Endothelial cell of umbilical vein (primary cell): ENCODE results near the gene ANO7. TPM values are rescaled to one million over a fixed set of nuclear protein-coding genes. Genes with fewer than 3 reads are reported as not detected.

Experiments used
- BruUV-seq: library from RNA; stranded (reverse); fragments of 400-500 nt; replicated peaks from 2 replicates; lab custom pipeline; 2021; lab: Mats Ljungman, UMichigan
- CTCF ChIA-PET: fragments of 300-600, 350-600 bp; sonication (Branson Sonifier 250); formaldehyde crosslinking; loops from one replicate; lab custom pipeline; 2021; ENCODE audit warnings: antibody characterized with exemption, inconsistent platforms; lab: Charles Lee
- POLR2A ChIA-PET: fragments of 300-600, 350-600 bp; sonication (Branson Sonifier 250); formaldehyde crosslinking; loops from one replicate; lab custom pipeline; 2021; ENCODE audit warnings: antibody characterized with exemption, inconsistent platforms; lab: Charles Lee
- DNase-seq: peaks from one replicate; pipeline ENCODE4 v3.0.0-alpha.2; 2011; ENCODE audit warnings: low read depth, low spot score
- FAIRE-seq: peaks from 2 replicates; lab custom pipeline; 2011; peaks lifted over from hg19 to GRCh38; lab: Jason Lieb, UNC
- H2AFZ ChIP-seq: 2 replicates; pipeline ENCODE4 v1.6.0; 2012; ENCODE audit warnings: low read depth, low read length, control low read depth, inconsistent platforms
- H3K27ac ChIP-seq: 2 replicates; pipeline ENCODE4 v1.5.1; 2011; ENCODE audit warnings: low read depth, mild to moderate bottlenecking, control low read depth, low read length, moderate library complexity; ENCODE audit not compliant: insufficient read depth
- H3K27me3 ChIP-seq, 2 experiments: 2 replicates each; pipeline versions ENCODE4 v1.6.0 to v1.6.1; 2011; ENCODE audit warnings: low read length in 2 of 2, mixed read lengths in 1 of 2; ENCODE audit not compliant: control insufficient read depth in 2 of 2, insufficient read depth in 2 of 2
- H3K36me3 ChIP-seq, 2 experiments: 2 replicates in 1 of 2; 3 replicates in 1 of 2; pipeline ENCODE4 v1.5.1; 2011; ENCODE audit warnings: low read length in 2 of 2, mild to moderate bottlenecking in 1 of 2, moderate library complexity in 1 of 2; ENCODE audit not compliant: control insufficient read depth in 2 of 2, insufficient read depth in 2 of 2; ENCODE audit errors: extremely low read depth in 1 of 2
- H3K4me1 ChIP-seq: 3 replicates; pipeline ENCODE4 v1.5.1; 2011; ENCODE audit warnings: mild to moderate bottlenecking, low read length; ENCODE audit not compliant: control insufficient read depth, insufficient read depth; ENCODE audit errors: extremely low read depth
- H3K4me2 ChIP-seq: 2 replicates; pipeline ENCODE4 v1.6.1; 2011; ENCODE audit warnings: low read length, control low read depth, mixed read lengths; ENCODE audit not compliant: insufficient read depth
- H3K4me3 ChIP-seq, 3 experiments: fragments of 200-600 bp in 1 of 3; sonication (generic), shearing (Covaris generic) in 1 of 3; replicated peaks in 1 of 3; 2 replicates each; pipeline ENCODE4 v1.5.1; 2011 to 2016; ENCODE audit warnings: control low read depth in 3 of 3, low read length in 3 of 3, mild to moderate bottlenecking in 2 of 3, inconsistent platforms in 1 of 3, low read depth in 1 of 3, moderate library complexity in 1 of 3; ENCODE audit not compliant: insufficient read depth in 1 of 3
- H3K79me2 ChIP-seq: 2 replicates; pipeline ENCODE4 v1.6.0; 2012; ENCODE audit warnings: low read length, inconsistent platforms; ENCODE audit not compliant: control insufficient read depth, insufficient read depth
- H3K9ac ChIP-seq: replicated peaks from 2 replicates; pipeline ENCODE3; 2011; ENCODE audit warnings: low read length, control low read depth; ENCODE audit not compliant: insufficient read depth; ENCODE audit errors: extremely low read depth
- H3K9me1 ChIP-seq: replicated peaks from 3 replicates; pipeline ENCODE4 v1.6.0; 2011; ENCODE audit warnings: mild to moderate bottlenecking, low read length; ENCODE audit not compliant: control insufficient read depth, insufficient read depth; ENCODE audit errors: extremely low read depth
- H3K9me3 ChIP-seq: replicated peaks from 2 replicates; pipeline ENCODE4 v1.5.1; 2012; ENCODE audit warnings: low read length, inconsistent platforms; ENCODE audit not compliant: control insufficient read depth, insufficient read depth
- H4K20me1 ChIP-seq: replicated peaks from 2 replicates; pipeline ENCODE3; 2011; ENCODE audit warnings: mild to moderate bottlenecking, low read length; ENCODE audit not compliant: control insufficient read depth, insufficient read depth; ENCODE audit errors: extremely low read depth
- EZH2 ChIP-seq: IDR thresholded peaks from 2 replicates; pipeline ENCODE4 v1.6.1; 2012; ENCODE audit warnings: borderline replicate concordance, low read depth, mild to moderate bottlenecking, moderate library complexity, low read length, inconsistent platforms; ENCODE audit not compliant: severe bottlenecking
- FOS ChIP-seq: IDR thresholded peaks from 2 replicates; pipeline ENCODE4 v1.6.1; 2011; ENCODE audit warnings: mild to moderate bottlenecking, low read length, moderate library complexity, borderline replicate concordance; ENCODE audit not compliant: insufficient read depth
- GATA2 ChIP-seq: IDR thresholded peaks from 2 replicates; pipeline ENCODE4 v1.7.0; 2011; ENCODE audit warnings: low read depth, mild to moderate bottlenecking, moderate library complexity, mixed read lengths, low read length; ENCODE audit not compliant: insufficient read length, insufficient read depth
- JUN ChIP-seq: IDR thresholded peaks from 2 replicates; pipeline ENCODE4 v1.6.1; 2011; ENCODE audit warnings: borderline replicate concordance, low read depth; ENCODE audit not compliant: insufficient read length, insufficient read depth
- MYC ChIP-seq: IDR thresholded peaks from one replicate; pipeline ENCODE4 v1.6.1; 2011; ENCODE audit warnings: mild to moderate bottlenecking, low read depth, low read length
- POLR2A ChIP-seq: IDR thresholded peaks from 2 replicates; pipeline ENCODE4 v1.6.1; 2012; ENCODE audit warnings: low read depth, mild to moderate bottlenecking, control low read depth, low read length
- POLR2AphosphoS5 ChIP-seq: IDR thresholded peaks from 2 replicates; pipeline ENCODE4 v1.6.1; 2012; ENCODE audit warnings: low read depth, mild to moderate bottlenecking, control low read depth, low read length, moderate library complexity; ENCODE audit not compliant: insufficient read depth
- dilution Hi-C: fragments of 300-500 bp; cut with MboI; formaldehyde crosslinking; loops from one replicate; pipeline ENCODE4 v1.15.0; 2019; ENCODE audit warnings: low sequenced_read_pairs; ENCODE audit not compliant: extremely low pct_ligation_motif_present
- intact Hi-C: fragments of 100-400 bp; cut with micrococcal nuclease; formaldehyde crosslinking; loops from one replicate; pipeline ENCODE4 v1.10.0; 2022
- polyA plus RNA-seq, 4 experiments: library from polyadenylated mRNA; depleted of rRNA in 3 of 4; stranded (reverse) in 3 of 4; unstranded in 1 of 4; fragments of >200 nt; gene quantifications; 2 replicates each; pipeline versions ENCODE4 v1.2.1 to v1.2.3, GENCODE V29; 2011 to 2012; ENCODE audit warnings: missing spikeins in 1 of 4
- total RNA-seq: library from RNA; stranded (reverse); gene quantifications from 2 replicates; pipeline ENCODE4 v1.2.3, GENCODE V29; 2021
- TF ChIP-seq, protein P1 (sequence below): IDR thresholded peaks from 2 replicates; pipeline ENCODE4 v1.6.1; 2011; ENCODE audit not compliant: insufficient read depth, insufficient read length
- TF ChIP-seq, protein P2 (sequence below), 2 donors: IDR thresholded peaks; 1 replicate in 1 of 2; 2 replicates in 1 of 2; pipeline ENCODE4 v1.5.1; 2011; ENCODE audit warnings: low read length in 2 of 2, mild to moderate bottlenecking in 2 of 2, moderate library complexity in 2 of 2, control low read depth in 1 of 2, inconsistent platforms in 1 of 2, low read depth in 1 of 2; ENCODE audit not compliant: insufficient read depth in 1 of 2; ENCODE audit errors: extremely low read depth in 1 of 2

Gene ANO7
- total and polyA plus RNA-seq, 2 donors (not counting 3 experiments of a cell fraction or from before 2014, with no cell fraction given), result 0.81 to 2.5 TPM

DNA sequence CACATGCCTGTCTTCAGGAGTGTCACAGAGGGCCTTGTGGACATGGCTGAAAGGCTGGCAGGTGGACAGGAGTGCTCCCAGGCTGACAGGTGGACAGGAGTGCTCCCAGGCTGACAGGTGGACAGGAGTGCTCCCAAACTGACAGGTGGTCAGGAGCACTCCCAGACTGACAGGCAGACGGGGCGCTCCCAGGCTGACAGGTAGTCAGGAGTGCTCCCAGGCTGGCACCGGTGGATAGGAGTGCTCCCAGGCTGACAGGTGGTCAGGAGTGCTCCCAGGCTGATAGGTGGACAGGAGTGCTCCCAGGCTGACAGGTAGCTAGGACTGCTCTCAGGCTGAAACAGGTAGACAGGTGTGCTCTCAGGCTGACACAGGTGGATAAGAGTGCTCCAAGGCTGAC, 16.6 kb downstream of the ANO7 start:
- TF ChIP-seq, protein P1, sequence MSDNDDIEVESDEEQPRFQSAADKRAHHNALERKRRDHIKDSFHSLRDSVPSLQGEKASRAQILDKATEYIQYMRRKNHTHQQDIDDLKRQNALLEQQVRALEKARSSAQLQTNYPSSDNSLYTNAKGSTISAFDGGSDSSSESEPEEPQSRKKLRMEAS, result no peak
- TF ChIP-seq POLR2AphosphoS5 (no peak), FOS (no peak), JUN (no peak), POLR2A (no peak), EZH2 (no peak), GATA2 (no peak), MYC (no peak)
- TF ChIP-seq, protein P2, sequence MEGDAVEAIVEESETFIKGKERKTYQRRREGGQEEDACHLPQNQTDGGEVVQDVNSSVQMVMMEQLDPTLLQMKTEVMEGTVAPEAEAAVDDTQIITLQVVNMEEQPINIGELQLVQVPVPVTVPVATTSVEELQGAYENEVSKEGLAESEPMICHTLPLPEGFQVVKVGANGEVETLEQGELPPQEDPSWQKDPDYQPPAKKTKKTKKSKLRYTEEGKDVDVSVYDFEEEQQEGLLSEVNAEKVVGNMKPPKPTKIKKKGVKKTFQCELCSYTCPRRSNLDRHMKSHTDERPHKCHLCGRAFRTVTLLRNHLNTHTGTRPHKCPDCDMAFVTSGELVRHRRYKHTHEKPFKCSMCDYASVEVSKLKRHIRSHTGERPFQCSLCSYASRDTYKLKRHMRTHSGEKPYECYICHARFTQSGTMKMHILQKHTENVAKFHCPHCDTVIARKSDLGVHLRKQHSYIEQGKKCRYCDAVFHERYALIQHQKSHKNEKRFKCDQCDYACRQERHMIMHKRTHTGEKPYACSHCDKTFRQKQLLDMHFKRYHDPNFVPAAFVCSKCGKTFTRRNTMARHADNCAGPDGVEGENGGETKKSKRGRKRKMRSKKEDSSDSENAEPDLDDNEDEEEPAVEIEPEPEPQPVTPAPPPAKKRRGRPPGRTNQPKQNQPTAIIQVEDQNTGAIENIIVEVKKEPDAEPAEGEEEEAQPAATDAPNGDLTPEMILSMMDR (IDR thresholded peaks at IDR 0.05; ENCODE audit: extremely low read depth in 1 of 2, insufficient read depth in 1 of 2, low read depth in 1 of 2, low read length in 2 of 2), result no peak
- H3K4me3 ChIP-seq, result no peak overlapping the region
- DNase-seq, result no peak
- intact Hi-C loops, result no loop called here
- no peak overlapping the region for H2AFZ ChIP-seq
- no TSS peak for BruUV-seq
- no peak overlapping the region for H3K9ac ChIP-seq
- no peak for FAIRE-seq
- H3K36me3 ChIP-seq, result no peaks in the 10 kb centered on the region
- H3K79me2 ChIP-seq, result no peaks in the 10 kb centered on the region
- H3K4me1 ChIP-seq, result no peaks in the 10 kb centered on the region
- no peaks in the 10 kb centered on the region for H4K20me1 ChIP-seq
- no peaks in the 10 kb centered on the region for H3K9me1 ChIP-seq
- CTCF ChIA-PET, result no interaction called here
- H3K27ac ChIP-seq, result no peak overlapping the region
- no peaks in the 10 kb centered on the region for H3K9me3 ChIP-seq
- dilution Hi-C loops, result no loop called here
- H3K4me2 ChIP-seq, result no peak overlapping the region
- POLR2A ChIA-PET, result no interaction called here
- no peaks in the 10 kb centered on the region for H3K27me3 ChIP-seq
